Medulla oblongata (tissue), 1 donor: ENCODE data around the gene PROKR2.

Experiments used
- DNase-seq: peaks from one replicate; pipeline ENCODE4 v3.0.0-alpha.2; 2015; ENCODE audit errors: extremely low spot score

PROKR2 gene

GRCh38 chr20:5316188-5317158 is at the start of gene PROKR2:
PROKR2 (minus strand) TSS chr20:5316954; CDS start chr20:5314369, 2,585 bp downstream.
- no peak for DNase-seq

GRCh38 chr20:5364997-5365597 is 48.3 kb upstream of the PROKR2 start:
- DNase-seq = no peak

GRCh38 chr20:5364136-5364821 is 47.5 kb upstream of the PROKR2 start:
- no peak for DNase-seq

- DNase-seq = no peak
These were observed 46.0 kb upstream of the PROKR2 start for GRCh38 chr20:5362771-5363170.

- DNase-seq = no peak
These were observed 44.4 kb upstream of the PROKR2 start for GRCh38 chr20:5361176-5361575.

GRCh38 chr20:5357946-5358345 is 41.2 kb upstream of the PROKR2 start:
- DNase-seq = peak; percentile 53

GRCh38 chr20:5356941-5357340 is 40.2 kb upstream of the PROKR2 start:
- DNase-seq = no peak

GRCh38 chr20:5354901-5355300 is 38.1 kb upstream of the PROKR2 start:
- no peak for DNase-seq

- no peak for DNase-seq
These were observed 37.1 kb upstream of the PROKR2 start for GRCh38 chr20:5353624-5354496.

GRCh38 chr20:5349448-5349847 is 32.7 kb upstream of the PROKR2 start:
- no peak for DNase-seq

GRCh38 chr20:5342021-5342420 is 25.3 kb upstream of the PROKR2 start:
- DNase-seq = no peak

GRCh38 chr20:5331340-5331739 is 14.6 kb upstream of the PROKR2 start:
- DNase-seq = no peak

GRCh38 chr20:5328268-5328667 is 11.5 kb upstream of the PROKR2 start:
- DNase-seq = no peak

- DNase-seq = no peak
These were observed 10.6 kb upstream of the PROKR2 start for GRCh38 chr20:5327356-5327755.

GRCh38 chr20:5315807-5316187 is 957 bp downstream of the PROKR2 start:
- no peak for DNase-seq

- no peak for DNase-seq
These were observed 2.8 kb downstream of the PROKR2 start for GRCh38 chr20:5313916-5314315.

- DNase-seq = no peak
These were observed 4.2 kb downstream of the PROKR2 start for GRCh38 chr20:5312518-5312917.

GRCh38 chr20:5309971-5310370 is 6.8 kb downstream of the PROKR2 start:
- no peak for DNase-seq

- DNase-seq = no peak
These were observed 17.9 kb downstream of the PROKR2 start for GRCh38 chr20:5298811-5299210.

- DNase-seq = no peak
These were observed 19.3 kb downstream of the PROKR2 start for GRCh38 chr20:5297280-5298004.

GRCh38 chr20:5290596-5290995 is 26.2 kb downstream of the PROKR2 start:
- DNase-seq = no peak
